GM18517 (cell line): Measurements from ENCODE around the gene PRMT9.

Experiments
- ATAC-seq: cut with Tn5 transposase; IDR thresholded peaks from one replicate; pipeline ENCODE4 v1.9.1; 2021; ENCODE audit warnings: mild to moderate bottlenecking, moderate library complexity; ENCODE audit not compliant: unreplicated experiment

The PRMT9 gene

DNA sequence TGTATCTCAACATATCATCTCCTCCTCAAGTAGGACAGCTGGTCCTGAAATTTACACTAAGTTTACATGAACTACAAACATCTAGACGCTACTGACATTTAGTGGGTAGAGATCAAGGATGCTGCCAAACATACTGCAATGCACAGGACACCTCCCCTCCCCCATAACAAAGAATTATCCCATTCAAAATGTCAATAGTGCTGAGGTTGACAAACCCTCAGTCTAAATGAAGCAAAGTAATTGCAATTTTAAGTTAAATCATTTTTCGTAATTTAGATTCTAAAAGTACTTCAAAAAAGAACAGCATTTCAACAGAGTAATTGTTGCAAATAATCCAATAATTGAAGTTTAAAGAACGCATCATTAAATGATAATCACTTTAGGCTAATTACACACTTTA lies 1.2 kb downstream of the PRMT9 start:
- no peak for ATAC-seq

GRCh38 chr4:147678796-147679549 lies 5.0 kb downstream of the PRMT9 start:
- no peak for ATAC-seq

DNA sequence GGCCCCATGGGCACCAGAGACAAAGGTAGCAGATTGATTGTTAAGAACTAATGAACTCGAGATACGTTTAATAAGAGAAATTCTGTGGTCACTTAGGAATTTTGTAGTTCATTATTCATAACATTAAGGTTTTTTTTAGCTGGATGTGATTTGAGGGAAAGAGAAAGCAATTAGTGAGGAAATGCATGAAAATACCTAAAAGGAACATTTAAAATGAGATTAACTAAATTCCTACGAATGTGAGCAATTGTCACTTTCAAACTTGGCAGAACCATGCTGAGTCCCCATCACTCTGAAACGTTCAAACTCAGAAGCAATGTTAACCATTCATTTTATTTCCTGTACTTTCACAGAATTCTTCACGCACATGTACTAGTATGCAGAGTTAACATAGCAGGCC lies 5.9 kb downstream of the PRMT9 start:
- no peak for ATAC-seq

GRCh38 chr4:147674496-147674895 lies 9.5 kb downstream of the PRMT9 start:
- ATAC-seq: no peak

- ATAC-seq: no peak
These were observed 9.9 kb downstream of the PRMT9 start for GRCh38 chr4:147674073-147674472.

GRCh38 chr4:147658501-147658900 lies 25.5 kb downstream of the PRMT9 start:
- ATAC-seq: no peak

- ATAC-seq: no peak
These were observed 28.3 kb downstream of the PRMT9 start for GRCh38 chr4:147655639-147656038.

GRCh38 chr4:147651563-147651962 lies 32.4 kb downstream of the PRMT9 start:
- ATAC-seq: no peak

GRCh38 chr4:147648656-147649055 lies 35.3 kb downstream of the PRMT9 start:
- ATAC-seq: no peak

DNA sequence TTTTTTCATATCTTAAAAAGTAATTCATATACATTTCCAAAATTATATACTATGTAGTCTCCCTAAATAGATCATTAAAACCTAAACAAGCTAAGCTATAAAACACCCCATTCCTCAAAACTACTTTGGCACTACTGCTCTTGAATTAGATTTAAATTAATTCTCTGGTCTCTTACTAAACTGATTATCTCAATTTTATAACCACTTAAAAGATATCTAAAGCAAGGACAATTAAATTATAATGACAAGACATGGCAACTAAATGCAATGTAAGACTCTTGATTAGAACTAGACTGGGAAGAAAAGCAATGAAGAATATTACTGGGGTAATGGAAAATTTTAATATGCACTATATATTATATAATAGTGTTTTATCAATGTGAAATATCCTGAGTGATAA lies 38.9 kb downstream of the PRMT9 start:
- no peak for ATAC-seq

DNA sequence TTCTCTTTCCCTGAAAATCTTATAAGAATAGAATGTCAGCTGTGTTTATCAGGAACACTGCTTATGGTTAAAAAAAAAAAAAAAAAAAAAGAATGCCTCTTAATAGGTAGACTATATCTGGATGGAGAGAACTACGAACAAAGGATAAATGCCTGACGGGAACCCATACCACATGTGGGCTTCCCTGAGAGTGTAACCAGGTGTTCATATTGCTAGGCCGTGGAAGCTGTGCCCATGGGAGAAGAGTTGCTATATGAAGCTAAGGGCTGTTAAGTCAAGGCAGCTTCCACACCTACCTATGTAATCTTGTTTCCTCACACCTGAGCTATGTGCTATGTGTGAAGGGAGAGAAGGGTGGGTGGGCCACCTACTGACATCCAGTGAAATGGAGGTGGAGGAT lies 39.5 kb downstream of the PRMT9 start:
- ATAC-seq: no peak

DNA sequence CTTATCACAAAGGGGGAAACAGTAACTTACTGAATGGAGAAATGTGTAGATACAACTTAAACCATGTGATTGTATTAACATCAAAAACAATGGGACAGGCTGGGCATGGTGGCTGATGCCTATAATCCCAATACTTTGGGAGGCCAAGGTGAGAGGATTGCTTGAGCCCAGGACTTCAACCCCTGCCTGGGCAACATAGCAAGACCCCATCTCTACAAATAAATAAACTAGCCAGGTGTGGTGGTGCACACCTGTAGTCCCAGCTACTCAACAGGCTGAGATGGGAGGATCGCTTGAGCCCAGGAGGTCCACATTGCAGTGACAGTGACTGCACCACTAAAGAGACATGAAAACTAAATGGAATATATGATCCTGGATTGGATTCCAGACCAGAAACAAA lies 40.3 kb downstream of the PRMT9 start:
- ATAC-seq: no peak

- ATAC-seq: no peak
These were observed 43.6 kb downstream of the PRMT9 start for GRCh38 chr4:147640331-147640730.

GRCh38 chr4:147639388-147639787 lies 44.6 kb downstream of the PRMT9 start:
- no peak for ATAC-seq

DNA sequence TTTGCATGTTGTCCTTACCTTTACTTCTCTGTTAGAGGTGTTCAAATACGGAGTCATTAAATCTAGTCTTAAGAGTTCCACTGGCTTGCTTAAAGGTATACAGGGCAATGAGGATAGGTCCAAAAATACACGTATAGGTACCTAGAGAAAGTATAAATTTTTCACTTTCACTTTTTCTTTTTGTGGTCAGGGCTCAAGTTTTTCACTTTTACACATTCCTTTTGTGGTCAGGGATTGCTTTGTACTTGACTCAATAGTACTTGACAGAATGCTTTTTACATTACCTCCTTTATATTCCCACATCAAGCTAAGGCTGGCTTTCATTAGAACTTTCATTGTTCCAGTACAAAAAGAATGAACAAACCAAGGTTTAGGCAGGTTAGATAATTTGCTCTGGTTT lies 45.0 kb downstream of the PRMT9 start:
- no peak for ATAC-seq

DNA sequence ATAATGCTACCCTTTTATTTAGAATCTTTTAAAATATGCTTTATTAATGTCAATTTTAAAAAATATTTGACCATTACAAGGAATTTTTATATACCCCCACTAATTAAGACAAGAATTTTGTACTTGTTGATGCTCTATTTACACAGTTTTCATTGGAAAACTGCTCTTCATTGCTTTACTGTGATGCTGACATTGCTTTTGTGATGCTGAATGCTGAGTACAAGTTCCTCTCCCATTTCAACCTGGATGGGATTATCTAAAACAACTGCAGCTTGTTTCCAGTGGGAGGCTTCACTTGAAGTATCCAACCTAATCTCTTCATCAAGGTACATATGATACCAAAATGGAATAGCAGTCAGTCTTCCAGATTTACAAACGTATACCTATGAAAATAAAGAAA lies 45.6 kb downstream of the PRMT9 start:
- ATAC-seq: no peak

- no peak for ATAC-seq
These were observed 48.6 kb downstream of the PRMT9 start for GRCh38 chr4:147635348-147635747.

DNA sequence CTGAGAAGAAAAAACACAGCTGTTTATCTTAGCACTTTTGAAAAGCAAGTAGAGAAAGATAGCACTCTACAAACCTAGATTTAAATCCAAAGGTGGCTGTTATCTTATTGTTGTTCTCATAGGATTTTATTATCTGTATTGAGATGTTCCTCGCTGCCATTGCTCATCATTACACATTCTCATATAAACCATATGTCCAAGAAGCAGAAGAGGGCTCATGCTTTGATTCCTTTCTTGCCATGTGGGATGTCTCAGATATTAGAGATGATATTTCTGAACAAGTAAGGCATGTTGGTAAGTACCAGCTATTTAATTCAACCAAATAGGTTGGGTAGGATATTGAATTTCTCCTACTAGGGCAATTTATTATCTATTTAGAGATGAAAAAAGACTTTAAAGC lies 50.3 kb downstream of the PRMT9 start:
- no peak for ATAC-seq

- ATAC-seq: no peak
These were observed 50.9 kb downstream of the PRMT9 start for GRCh38 chr4:147633113-147633512.

GRCh38 chr4:147629783-147630730 lies 53.9 kb downstream of the PRMT9 start:
- ATAC-seq: no peak

DNA sequence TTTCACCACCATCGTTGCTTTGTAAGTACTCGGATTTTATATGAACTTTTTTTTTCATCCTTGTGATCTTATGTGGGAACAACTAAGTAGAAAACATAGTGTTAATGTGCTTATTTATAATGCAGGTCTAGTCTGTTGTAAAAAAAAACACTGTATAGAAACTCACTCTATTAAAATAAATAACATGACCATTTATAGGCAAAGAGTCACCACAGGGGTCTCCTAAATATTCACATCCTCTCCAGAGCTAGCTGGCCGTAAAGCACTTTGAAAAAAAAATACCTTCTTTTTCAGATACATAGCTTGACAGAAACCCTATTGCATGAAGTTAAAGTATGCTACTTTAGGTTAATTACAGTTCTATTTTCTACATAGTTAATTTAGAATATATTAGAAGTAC lies 55.5 kb downstream of the PRMT9 start:
- ATAC-seq: no peak

DNA sequence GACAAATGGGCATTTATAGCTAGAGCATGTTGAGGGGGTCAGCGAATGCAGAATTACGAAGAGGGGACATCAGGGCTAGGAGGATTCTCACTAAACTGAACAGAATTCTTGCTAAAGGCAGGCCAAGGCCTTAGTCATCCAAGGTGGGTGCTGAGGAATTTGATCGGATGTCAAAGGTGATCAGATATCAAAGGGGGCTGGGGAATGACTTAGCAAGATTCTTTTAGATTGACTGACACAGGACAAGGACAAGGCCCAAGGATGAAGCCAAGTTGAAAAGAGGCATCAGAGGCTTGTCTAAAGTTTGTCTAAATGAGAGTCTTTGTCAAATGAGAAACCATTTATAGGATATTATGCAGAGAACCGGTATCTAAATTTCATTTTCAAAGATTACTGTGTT lies 57.1 kb downstream of the PRMT9 start:
- no peak for ATAC-seq
